K562 (cell line): Measurements from ENCODE around the gene PMP22. TPM values are rescaled to one million over a fixed set of nuclear protein-coding genes. Genes with fewer than 3 reads are reported as not detected.

Experiments
- GABPA ChIP-seq: fragments of 200-800 bp; sonication (Bioruptor generic); conservative IDR thresholded peaks from 2 replicates; pipeline ENCODE4 v1.6.1; 2016; ENCODE audit warnings: low read depth, missing genetic modification characterization, missing compliant biosample characterization
- IFI16 ChIP-seq: fragments of 250-450 bp; sonication (Bioruptor Pico); IDR thresholded peaks from 2 replicates; pipeline ENCODE4 v2.1.2; 2022; ENCODE audit warnings: mild to moderate bottlenecking, inconsistent platforms
- IRF2 ChIP-seq: sonication (generic); formaldehyde crosslinking; IDR thresholded peaks from 2 replicates; pipeline ENCODE4 v1.8.1; 2022; ENCODE audit warnings: mild to moderate bottlenecking, missing genetic modification reagents
- NFIC ChIP-seq: fragments of 450-650 bp; IDR thresholded peaks from 2 replicates; pipeline ENCODE4 v1.6.1; 2017; ENCODE audit warnings: mild to moderate bottlenecking, inconsistent platforms
- NFIX ChIP-seq: fragments of 250-450 bp; sonication (Bioruptor Pico); IDR thresholded peaks from 2 replicates; pipeline ENCODE4 v1.4.0; 2020; ENCODE audit warnings: low read depth, mild to moderate bottlenecking, moderate library complexity
- POLR2G ChIP-seq: fragments of 200-400 bp; formaldehyde crosslinking; IDR thresholded peaks from 2 replicates; pipeline ENCODE4 v1.6.1; 2017; ENCODE audit warnings: low read depth, mild to moderate bottlenecking, antibody characterized with exemption, low read length, moderate library complexity
- PREB ChIP-seq: sonication (generic); formaldehyde crosslinking; IDR thresholded peaks from 2 replicates; pipeline ENCODE4 v1.8.1; 2023; ENCODE audit warnings: mild to moderate bottlenecking, missing genetic modification reagents
- PYGO2 ChIP-seq: fragments of 450-650 bp; IDR thresholded peaks from 2 replicates; pipeline ENCODE4 v1.6.1; 2016; ENCODE audit warnings: mild to moderate bottlenecking, missing genetic modification characterization, moderate library complexity, missing compliant biosample characterization
- RAD21 ChIP-seq, 2 experiments: fragments of 250-450 bp in 1 of 2; fragments of 450-650 bp in 1 of 2; sonication (Bioruptor Pico) in 1 of 2; formaldehyde crosslinking in 1 of 2; IDR thresholded peaks in 1 of 2; conservative IDR thresholded peaks in 1 of 2; 2 replicates each; pipeline versions ENCODE4 v1.4.0 to v1.8.0; 2020 to 2022; ENCODE audit warnings: mild to moderate bottlenecking in 2 of 2, moderate library complexity in 1 of 2
- RBFOX2 ChIP-seq: fragments of 200-400 bp; formaldehyde crosslinking; IDR thresholded peaks from 2 replicates; pipeline ENCODE4 v1.6.1; 2017; ENCODE audit warnings: low read depth, mild to moderate bottlenecking, low read length, moderate library complexity
- RCOR1 ChIP-seq, 2 experiments: IDR thresholded peaks; 2 replicates each; pipeline ENCODE4 v1.6.1; 2012; ENCODE audit warnings: low read depth in 2 of 2, low read length in 2 of 2, borderline replicate concordance in 1 of 2, improper control_type of control experiment in 1 of 2
- SMARCB1 ChIP-seq: IDR thresholded peaks from 2 replicates; pipeline ENCODE4 v1.6.1; 2011; ENCODE audit warnings: improper control_type of control experiment, low read depth; ENCODE audit not compliant: insufficient read length
- ZBTB11 ChIP-seq, 3 experiments: fragments of 200-800 bp in 1 of 3; fragments of 250-450 bp in 1 of 3; fragments of 450-650 bp in 1 of 3; sonication (Bioruptor Pico) in 1 of 3; sonication (Bioruptor generic) in 1 of 3; formaldehyde crosslinking in 1 of 3; IDR thresholded peaks; 2 replicates each; pipeline versions ENCODE4 v1.6.1 to v1.8.0; 2016 to 2022; ENCODE audit warnings: mild to moderate bottlenecking in 2 of 3, missing genetic modification characterization in 2 of 3, missing compliant biosample characterization in 1 of 3, moderate library complexity in 1 of 3
- ZBTB7A ChIP-seq: IDR thresholded peaks from 2 replicates; pipeline ENCODE4 v1.6.1; 2011; ENCODE audit warnings: low read depth, mild to moderate bottlenecking, low read length, moderate library complexity, borderline replicate concordance; ENCODE audit not compliant: control insufficient read depth
- ZNF184 ChIP-seq: sonication (generic); formaldehyde crosslinking; IDR thresholded peaks from 2 replicates; pipeline ENCODE4 v1.5.0; 2020; ENCODE audit warnings: missing genetic modification reagents
- ZNF639 ChIP-seq, 2 experiments: fragments of 200-800 bp in 1 of 2; sonication (Bioruptor generic) in 1 of 2; sonication (generic) in 1 of 2; formaldehyde crosslinking in 1 of 2; IDR thresholded peaks in 1 of 2; conservative IDR thresholded peaks in 1 of 2; 2 replicates each; pipeline versions ENCODE4 v1.5.0 to v1.6.1; 2016 to 2020; ENCODE audit warnings: missing compliant biosample characterization in 1 of 2, missing genetic modification characterization in 1 of 2, missing genetic modification reagents in 1 of 2
- ZNF766 ChIP-seq: fragments of 200-800 bp; sonication (Bioruptor generic); conservative IDR thresholded peaks from 2 replicates; pipeline ENCODE4 v1.6.1; 2016; ENCODE audit warnings: missing genetic modification characterization, missing compliant biosample characterization
- ZNF780A ChIP-seq: fragments of 250-450 bp; sonication (Bioruptor Pico); IDR thresholded peaks from 2 replicates; pipeline ENCODE4 v1.5.0; 2021; ENCODE audit warnings: mild to moderate bottlenecking
- polyA plus RNA-seq, 8 experiments: library from polyadenylated mRNA; depleted of rRNA in 4 of 8; stranded (reverse) in 5 of 8; unstranded in 3 of 8; fragments of >200 nt; fragmentation: Nextera tagmentation in 2 of 8; fragmentation: Illumina TruSeq in 1 of 8; extraction: Ambion mirVana in 2 of 8; extraction: Trizol in 1 of 8; gene quantifications; 2 replicates each; pipeline versions ENCODE4 v1.2.1 to v1.2.3, GENCODE V29; 2011 to 2014; ENCODE audit warnings: inconsistent platforms in 1 of 8, missing spikeins in 1 of 8
- total RNA-seq, 7 experiments: library from RNA; depleted of rRNA in 6 of 7; stranded (reverse); fragments of >200 nt in 6 of 7; fragmentation: Illumina TruSeq in 2 of 7; extraction: Trizol in 2 of 7; gene quantifications; 2 replicates each; pipeline versions ENCODE4 v1.2.1 to v1.2.3, GENCODE V29; 2011 to 2021; ENCODE audit warnings: low replicate concordance in 1 of 7

Gene PMP22
- total and polyA plus RNA-seq, 9 of the 15 experiments (the other 6 are each of a cell fraction or from before 2014, with no cell fraction given): 12.6 to 62.3 (median 25.8) TPM

GRCh38 chr17:15260376-15261257 is 4.5 kb downstream of the PMP22 start (continued):
- TF ChIP-seq POLR2G: peak; percentile 79
- peak in 1 of 2 experiments; percentile 57; a peak in 1 of 4 replicates for TF ChIP-seq ZNF639 (CRISPR knock-in tag; conservative IDR thresholded peaks at IDR 0.05 in 1 of 2, IDR thresholded peaks at IDR 0.05 in 1 of 2)
- TF ChIP-seq ZNF780A: no peak
- peak; percentile 32; the same call in 1 of the 2 replicates for TF ChIP-seq ZBTB7A
- TF ChIP-seq RBFOX2: peak; percentile 76
- 0 out of 2 replicates have a peak, but pooled peaks have one; percentile 27 for TF ChIP-seq ZNF766 (CRISPR knock-in tag)
- no peak for TF ChIP-seq PYGO2 (tag)
- no peak for TF ChIP-seq ZNF184 (CRISPR knock-in tag)
- peak; percentile 82 for TF ChIP-seq NFIC
- TF ChIP-seq NFIX (CRISPR knock-in tag): 0 out of 2 replicates have a peak, but pooled peaks have one; percentile 16
- no peak for TF ChIP-seq SMARCB1
- TF ChIP-seq RAD21 (CRISPR knock-in tag; conservative IDR thresholded peaks at IDR 0.05 in 1 of 2, IDR thresholded peaks at IDR 0.05 in 1 of 2): peak; percentile 82 to 86
- no peak for TF ChIP-seq IRF2 (CRISPR knock-in tag)
- 0 out of 4 replicates have a peak, but pooled peaks of 1 of the 2 experiments have one; percentile 4 for TF ChIP-seq RCOR1 (IDR thresholded peaks at IDR 0.05; ENCODE audit: borderline replicate concordance in 1 of 2, low read depth in 2 of 2, low read length in 2 of 2)
- TF ChIP-seq ZBTB11 (CRISPR knock-in tag; IDR thresholded peaks at IDR 0.05): 0 out of 6 replicates have a peak, but pooled peaks of 1 of the 3 experiments have one; percentile 18
- no peak for TF ChIP-seq IFI16
- 0 out of 2 replicates have a peak, but pooled peaks have one; percentile 28 for TF ChIP-seq GABPA (tag)
- TF ChIP-seq PREB (CRISPR knock-in tag): no peak
